NCI-H524 (cell line): ENCODE results near the gene RMND5B.

Experiments
- DNase-seq, 2 experiments: peaks; one replicate each; lab custom pipeline; 2025; lab: John Stamatoyannopoulos, UW

The RMND5B gene

GRCh38 chr5:178174456-178174855 is 43.6 kb downstream of the RMND5B start:
- DNase-seq: no peak

GRCh38 chr5:178176791-178177190 is 46.0 kb downstream of the RMND5B start:
- no peak for DNase-seq

DNA sequence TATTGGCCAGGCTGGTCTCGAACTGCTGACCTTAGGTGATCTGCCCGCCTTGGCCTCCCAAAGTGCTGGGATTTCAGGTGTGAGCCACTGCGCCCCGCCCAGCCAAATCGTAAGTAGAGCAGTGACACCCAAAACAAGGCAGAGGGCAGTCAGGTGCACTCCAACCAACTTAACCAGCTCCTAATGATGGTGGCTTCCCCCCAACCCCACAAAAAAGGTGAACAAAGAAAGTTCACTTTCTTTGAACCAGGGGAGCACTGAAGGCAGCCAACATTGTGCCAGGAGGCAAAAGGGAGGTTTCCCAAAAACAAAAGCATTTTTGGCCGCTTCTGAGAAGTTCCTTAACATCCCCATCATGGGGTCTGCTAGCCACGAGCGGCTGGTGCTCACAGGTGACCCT is 46.8 kb downstream of the RMND5B start:
- DNase-seq: no peak

- no peak for DNase-seq
Measured at GRCh38 chr5:178180141-178180863, 49.5 kb downstream of the RMND5B start.

DNA sequence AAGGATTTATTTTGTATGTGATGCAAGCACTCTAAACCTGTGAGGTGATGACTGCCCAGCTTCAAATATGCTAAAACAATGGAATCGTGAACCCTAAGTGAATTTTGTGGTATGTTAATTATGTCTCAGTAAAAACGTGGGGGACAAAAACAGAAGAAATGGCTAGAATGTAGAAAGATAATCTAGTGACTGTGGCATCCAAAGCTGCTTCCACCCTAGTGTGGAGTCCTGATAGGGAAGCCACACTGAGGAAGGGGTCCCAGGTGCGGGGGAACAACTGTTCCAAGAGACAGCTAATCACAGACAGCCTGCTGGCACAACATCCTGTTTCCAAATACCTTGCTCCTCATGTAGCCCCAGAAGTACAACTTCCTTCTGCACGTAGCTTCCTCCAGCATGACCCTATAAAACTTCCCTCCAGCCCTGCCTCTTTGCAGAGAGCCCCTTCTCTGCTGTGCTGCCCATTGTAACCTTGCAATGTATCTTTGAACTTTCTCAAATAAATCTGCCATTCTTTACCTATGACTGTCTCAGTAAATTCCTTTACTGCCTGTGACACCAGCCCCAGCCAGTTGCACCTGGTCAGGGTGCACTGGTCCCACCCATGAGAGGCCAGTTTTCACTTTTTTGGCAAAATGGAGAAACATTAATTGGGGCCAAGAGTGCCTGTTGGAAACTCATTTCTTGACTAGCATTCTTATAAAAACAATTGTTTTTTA is 51.5 kb downstream of the RMND5B start:
- DNase-seq: no peak

DNA sequence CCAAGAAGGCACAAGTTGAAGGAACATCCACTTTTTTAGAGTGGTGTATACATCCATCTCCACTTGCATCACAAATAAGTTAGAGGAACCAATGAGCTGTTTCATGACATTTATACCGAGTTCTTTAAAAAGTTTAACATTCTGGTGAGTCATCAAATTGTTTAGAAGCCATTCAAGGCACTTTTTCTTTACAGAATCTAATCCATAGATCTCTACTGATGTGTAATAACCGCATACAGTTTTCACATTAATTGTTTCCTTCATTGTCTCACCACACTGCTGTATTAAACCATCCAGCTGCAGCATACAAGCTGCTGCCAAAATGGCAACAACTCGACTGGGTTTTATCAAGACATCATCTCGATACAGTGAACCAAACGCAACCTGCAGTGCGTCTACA is 55.6 kb downstream of the RMND5B start:
- DNase-seq: no peak

GRCh38 chr5:178187014-178187413 is 56.2 kb downstream of the RMND5B start, which contains the start of gene GMCL2:
Gene GMCL2 (minus strand): TSS chr5:178187371. CDS start chr5:178187299, 72 bp downstream.
- no peak for DNase-seq

GRCh38 chr5:178189433-178189832 is 58.6 kb downstream of the RMND5B start:
- no peak for DNase-seq

- DNase-seq: no peak
Measured at GRCh38 chr5:178191661-178192060, 60.8 kb downstream of the RMND5B start.

- DNase-seq: no peak
Measured at GRCh38 chr5:178192244-178192643, 61.4 kb downstream of the RMND5B start.

DNA sequence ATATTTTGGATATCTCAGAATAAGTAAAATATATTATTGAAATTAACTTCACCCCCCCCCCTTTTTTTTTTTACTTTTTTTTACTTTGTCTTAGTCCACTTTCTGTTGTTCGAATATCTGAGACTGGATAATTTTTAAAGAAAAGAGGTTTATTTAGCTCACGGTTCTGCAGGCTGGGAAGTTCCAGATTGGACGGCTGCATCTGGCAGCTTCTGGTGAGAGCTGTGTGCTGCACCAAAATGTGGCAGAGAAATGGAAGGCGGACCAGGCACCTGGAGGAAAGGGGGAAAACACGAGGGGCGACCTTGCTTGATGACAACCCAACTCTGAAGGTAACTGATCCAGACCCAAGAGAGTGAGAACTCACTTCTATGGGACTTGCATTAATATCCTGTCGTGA is 62.0 kb downstream of the RMND5B start:
- DNase-seq: no peak

DNA sequence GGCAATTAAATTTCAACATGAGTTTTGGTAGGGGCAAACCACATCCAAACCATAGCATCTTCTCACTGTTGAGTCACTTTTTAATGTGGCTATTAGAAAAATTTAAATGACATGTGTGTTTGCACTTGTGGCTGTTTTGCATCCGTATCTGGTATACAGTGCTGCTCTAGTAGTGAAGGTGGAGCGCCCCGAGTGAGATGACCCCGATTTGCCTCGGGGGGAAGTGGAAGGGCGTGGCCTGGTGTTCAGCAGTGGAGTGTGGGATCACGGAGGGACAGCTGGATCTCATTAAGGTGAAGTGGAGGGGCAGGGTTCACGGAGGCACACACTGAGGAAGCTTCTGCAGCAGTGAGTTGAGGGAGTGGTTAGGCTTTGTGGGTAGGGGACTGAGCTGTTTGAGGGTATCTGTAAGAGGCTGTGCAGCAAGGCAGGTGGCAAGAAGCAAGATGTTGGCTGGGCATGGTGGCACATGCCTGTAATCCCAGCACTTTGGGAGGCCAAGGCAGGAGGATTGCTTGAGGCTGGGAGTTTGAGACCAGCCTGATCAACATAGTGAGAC is 62.5 kb downstream of the RMND5B start:
- DNase-seq: no peak

DNA sequence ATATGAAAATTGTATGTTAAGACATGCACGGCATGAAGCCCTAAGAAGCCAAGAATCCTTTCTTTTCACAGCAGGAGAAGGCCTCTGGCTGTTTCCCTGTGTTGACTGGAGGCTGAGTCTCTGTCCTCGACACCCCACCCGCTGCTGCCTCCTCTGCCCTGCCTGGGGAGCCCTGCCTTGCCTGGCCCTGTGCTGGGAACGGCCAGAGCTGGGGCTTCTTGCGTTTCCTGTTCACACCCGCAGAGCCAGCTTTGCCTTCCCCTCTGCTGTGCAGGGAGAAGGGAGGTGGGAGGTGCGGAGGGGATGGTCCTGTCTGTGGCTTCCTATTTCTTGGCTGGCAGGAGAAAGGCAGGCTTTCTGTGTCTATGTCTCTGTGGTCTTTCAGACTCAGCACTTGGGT is 63.2 kb downstream of the RMND5B start:
- no peak for DNase-seq

GRCh38 chr5:178196281-178196812 is 65.5 kb downstream of the RMND5B start:
- no peak for DNase-seq

DNA sequence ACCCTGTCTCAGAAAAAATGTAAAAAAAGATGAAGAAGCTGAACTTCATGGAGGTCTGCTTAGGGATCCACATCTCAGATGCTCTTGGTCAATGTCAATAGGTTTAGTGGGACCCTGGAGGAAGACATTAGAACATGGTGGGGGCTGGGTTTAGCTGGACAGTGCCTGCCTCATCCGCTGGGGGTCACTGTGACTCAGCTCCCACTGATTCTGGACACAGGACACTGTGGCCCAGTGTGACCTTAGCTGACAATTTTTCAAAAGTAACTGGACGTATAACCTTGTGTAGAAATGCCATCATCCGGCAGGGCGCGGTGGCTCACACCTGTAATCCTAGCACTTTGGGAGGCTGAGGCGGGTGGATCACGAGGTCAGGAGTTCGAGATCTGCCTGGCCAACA is 66.2 kb downstream of the RMND5B start:
- no peak for DNase-seq

DNA sequence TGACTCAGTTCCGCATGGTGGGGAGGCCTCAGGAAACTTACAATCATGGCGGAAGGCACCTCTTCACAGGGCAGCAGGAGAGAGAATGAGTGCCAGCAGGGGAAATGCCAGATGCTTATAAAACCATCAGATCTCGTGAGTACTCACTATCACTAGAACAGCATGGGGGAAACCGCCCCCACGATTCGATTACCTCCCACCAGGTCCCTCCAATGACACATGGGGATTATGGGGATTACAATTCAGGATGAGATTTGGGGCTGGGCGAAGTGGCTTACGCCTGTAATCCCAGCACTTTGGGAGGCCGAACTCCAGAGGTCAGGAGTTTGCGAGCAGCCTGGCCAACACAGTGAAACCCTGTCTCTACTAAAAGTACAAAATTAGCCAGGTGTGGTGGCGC is 67.3 kb downstream of the RMND5B start:
- peak in 1 of 2 experiments; percentile 20 for DNase-seq

- DNase-seq: no peak
Measured at GRCh38 chr5:178198706-178199105, 67.9 kb downstream of the RMND5B start.

- no peak for DNase-seq
Measured at GRCh38 chr5:178199581-178200434, 69.0 kb downstream of the RMND5B start.
